Heart left ventricle (tissue), 13 donors: ENCODE measurements around the gene TMEM270.

Experiments used
- POLR2A ChIP-seq, 2 donors: fragments of 450-650 bp; IDR thresholded peaks; one replicate each; pipeline ENCODE4 v1.6.1; 2017; ENCODE audit warnings: antibody characterized with exemption in 2 of 2, mild to moderate bottlenecking in 2 of 2, moderate library complexity in 2 of 2
- TF ChIP-seq, protein P1 (sequence below), 12 donors: fragments of 200-600 bp; sonication (generic) in 4 of 12; IDR thresholded peaks; one replicate each; pipeline versions ENCODE4 v1.5.0 to v1.8.0; 2018 to 2022; ENCODE audit warnings: antibody characterized with exemption in 12 of 12, mild to moderate bottlenecking in 5 of 12
- donor health status: ischemic (EF 13 %, LVEDD 7.1; RV severe dilation, severe dysfunction).
- donor health status: DM: no; HTN: yes; CAD: no.
- donor health status: DM: no; HTN: no; CAD: no.
- donor health status: ischemic (EF 25% LVEDD 6.9; RV normal size, moderate dysfunction).
- donor health status: ischemic (EF 25% LVEDD 5.7; RV mildly dilated, moderate dysfunction).
- donor health status: ischemic (EF 35%, LVEDD 5.7; RV mildly dilated, moderate dysfunction).
- donor health status: nonischemic (EF 11% LVEDD 7.7; RV severe dilation, severe dysfunction).
- donor health status: DM: yes; HTN: yes; CAD: no.
- donor health status: PGD.
- donor health status: ischemic (EF 29% LVEDD 5.4; RV normal size, mild dysfunction).
- donor health status: nonischemic (EF 23%, LVEDD 6.1; RV moderate dilation, normal function).

DNA sequence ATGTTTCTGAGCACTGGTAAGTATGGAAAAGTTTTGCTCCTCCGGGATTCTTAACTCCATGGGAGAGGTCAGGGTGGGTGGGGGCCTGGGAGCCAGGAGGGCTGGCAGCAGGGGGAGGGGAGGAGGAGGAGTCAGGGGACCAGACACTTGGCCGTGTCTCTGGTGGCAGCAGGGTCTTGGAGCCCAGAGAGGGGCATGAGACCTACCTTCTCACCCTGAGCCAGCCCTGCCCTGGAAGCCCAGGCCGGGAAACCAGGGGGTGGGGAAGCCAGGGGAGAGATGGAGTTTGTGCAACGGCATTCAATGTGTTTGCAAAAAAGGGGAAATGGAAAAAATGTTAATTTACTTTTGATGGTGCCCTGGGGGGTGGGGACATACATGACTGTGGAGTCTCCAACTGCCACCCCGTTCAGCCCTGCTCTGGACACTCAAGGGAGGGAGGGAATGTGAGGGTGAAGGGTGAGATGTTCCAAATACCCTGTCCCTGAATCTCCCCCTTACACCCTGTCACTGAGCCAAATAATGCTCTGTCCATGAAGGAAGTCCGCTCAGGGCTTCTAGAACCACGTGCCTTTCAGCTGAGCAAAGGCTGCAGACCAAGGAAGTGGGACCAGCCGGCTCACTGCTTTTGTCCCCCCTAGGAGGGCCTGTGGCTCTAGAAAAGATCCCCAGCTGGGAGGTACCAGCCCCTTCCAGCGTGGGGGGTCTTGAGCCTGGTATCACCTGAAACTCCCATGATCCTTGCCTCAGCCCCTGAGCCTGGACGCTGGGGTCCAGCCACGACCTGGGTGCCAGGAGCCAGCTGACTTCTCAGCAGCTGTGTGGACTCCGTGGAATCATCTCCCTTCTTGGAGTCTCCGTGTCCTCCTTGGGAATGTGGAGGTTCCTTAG is 48.3 kb downstream of the TMEM270 start:
- no peak for TF ChIP-seq POLR2A (IDR thresholded peaks at IDR 0.05)
- TF ChIP-seq, protein P1, sequence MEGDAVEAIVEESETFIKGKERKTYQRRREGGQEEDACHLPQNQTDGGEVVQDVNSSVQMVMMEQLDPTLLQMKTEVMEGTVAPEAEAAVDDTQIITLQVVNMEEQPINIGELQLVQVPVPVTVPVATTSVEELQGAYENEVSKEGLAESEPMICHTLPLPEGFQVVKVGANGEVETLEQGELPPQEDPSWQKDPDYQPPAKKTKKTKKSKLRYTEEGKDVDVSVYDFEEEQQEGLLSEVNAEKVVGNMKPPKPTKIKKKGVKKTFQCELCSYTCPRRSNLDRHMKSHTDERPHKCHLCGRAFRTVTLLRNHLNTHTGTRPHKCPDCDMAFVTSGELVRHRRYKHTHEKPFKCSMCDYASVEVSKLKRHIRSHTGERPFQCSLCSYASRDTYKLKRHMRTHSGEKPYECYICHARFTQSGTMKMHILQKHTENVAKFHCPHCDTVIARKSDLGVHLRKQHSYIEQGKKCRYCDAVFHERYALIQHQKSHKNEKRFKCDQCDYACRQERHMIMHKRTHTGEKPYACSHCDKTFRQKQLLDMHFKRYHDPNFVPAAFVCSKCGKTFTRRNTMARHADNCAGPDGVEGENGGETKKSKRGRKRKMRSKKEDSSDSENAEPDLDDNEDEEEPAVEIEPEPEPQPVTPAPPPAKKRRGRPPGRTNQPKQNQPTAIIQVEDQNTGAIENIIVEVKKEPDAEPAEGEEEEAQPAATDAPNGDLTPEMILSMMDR (IDR thresholded peaks at IDR 0.05), result no peak
